Esophagus (tissue), 2 donors: ENCODE measurements around the gene ZBTB18. TPM values are rescaled to one million over a fixed set of nuclear protein-coding genes. Genes with fewer than 3 reads are reported as not detected.

Source experiments
- H3K27ac ChIP-seq, 2 donors: one replicate each; pipeline ENCODE4 v1.5.1; 2013; ENCODE audit warnings: low read depth in 2 of 2, mild to moderate bottlenecking in 2 of 2, inconsistent platforms in 1 of 2, low read length in 1 of 2, moderate library complexity in 1 of 2
- H3K27me3 ChIP-seq, 2 donors: one replicate each; pipeline ENCODE4 v1.6.1; 2013; ENCODE audit warnings: low read length in 2 of 2, control low read depth in 1 of 2, mild to moderate bottlenecking in 1 of 2; ENCODE audit not compliant: insufficient read depth in 2 of 2, control insufficient read depth in 1 of 2
- H3K36me3 ChIP-seq, 2 donors: one replicate each; pipeline ENCODE4 v1.6.1; 2013; ENCODE audit warnings: low read length in 1 of 2; ENCODE audit not compliant: control insufficient read depth in 2 of 2, insufficient read depth in 2 of 2
- H3K4me1 ChIP-seq, 2 donors: one replicate each; pipeline ENCODE4 v1.6.1; 2013; ENCODE audit warnings: low read length in 1 of 2; ENCODE audit not compliant: control insufficient read depth in 2 of 2, insufficient read depth in 2 of 2
- H3K4me3 ChIP-seq, 2 donors: one replicate each; pipeline ENCODE4 v1.5.1; 2013; ENCODE audit warnings: low read length in 2 of 2, mild to moderate bottlenecking in 2 of 2, low read depth in 1 of 2, moderate library complexity in 1 of 2
- H3K9me3 ChIP-seq, 2 donors: one replicate each; pipeline ENCODE4 v1.6.1; 2013; ENCODE audit warnings: mild to moderate bottlenecking in 2 of 2, low read depth in 1 of 2, low read length in 1 of 2, moderate library complexity in 1 of 2; ENCODE audit not compliant: control insufficient read depth in 2 of 2, insufficient read depth in 1 of 2
- WGBS, 2 donors: extraction: QIAGEN DNeasy Blood & Tissue Kit; methylation state at CpG; one replicate each; pipeline ENCODE4 v1.1.7; 2013; 5-methylcytosine and 5-hydroxymethylcytosine counted together
- polyA plus RNA-seq, 2 donors: library from polyadenylated mRNA; stranded (reverse); fragments of 200-250 nt; gene quantifications; one replicate each; pipeline ENCODE4 v1.2.3, GENCODE V29; 2013
- donor health status: healthy with polysubstance abuse.
- donor health status: Bipolar disorder and iron deficiency.

The ZBTB18 gene
- polyA plus RNA-seq, 2 donors: 3.0 to 3.5 TPM

DNA sequence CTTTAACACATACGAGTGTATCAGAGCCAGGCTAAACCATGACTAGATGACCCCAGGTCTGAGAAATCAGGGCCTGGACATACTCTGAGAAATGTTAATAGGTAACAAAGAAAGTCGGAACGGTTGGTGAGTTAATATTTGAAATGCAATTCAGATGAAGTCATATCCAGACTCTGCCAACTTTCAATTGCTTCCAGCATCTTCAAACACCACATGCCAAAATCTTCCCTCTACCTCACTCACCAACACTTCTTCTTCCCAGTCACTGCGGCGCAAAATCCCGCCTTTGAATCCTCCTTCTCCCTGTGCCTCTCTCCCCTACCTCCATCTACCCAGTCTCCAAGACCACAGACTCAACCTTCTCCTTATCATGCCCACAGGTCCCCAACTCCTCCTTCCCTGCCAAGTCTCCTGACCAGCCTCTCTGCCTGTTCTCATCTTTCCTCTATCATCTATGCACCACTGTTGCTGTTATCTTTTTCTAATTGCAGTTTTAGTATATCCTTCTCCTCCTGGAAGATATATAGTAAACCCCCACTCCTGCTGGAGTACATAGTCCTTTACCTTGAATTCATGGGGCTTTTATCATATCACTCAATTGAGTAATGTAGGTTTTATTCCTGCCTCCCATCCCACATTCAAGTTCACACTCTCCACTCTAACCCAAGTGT is 41.3 kb downstream of the ZBTB18 start:
- 32 to 45% methylated on average over 6 of the region's 6 CpGs for WGBS, 2 donors
- H3K4me1 ChIP-seq: no peaks in the 10 kb centered on the region
- peaks cover 0 to 4% of the 10 kb centered on the region in 2 donors for H3K9me3 ChIP-seq
- H3K4me3 ChIP-seq: no peak overlapping the region
- H3K36me3 ChIP-seq: no peaks in the 10 kb centered on the region
- no peak overlapping the region for H3K27ac ChIP-seq
- H3K27me3 ChIP-seq: no peaks in the 10 kb centered on the region

DNA sequence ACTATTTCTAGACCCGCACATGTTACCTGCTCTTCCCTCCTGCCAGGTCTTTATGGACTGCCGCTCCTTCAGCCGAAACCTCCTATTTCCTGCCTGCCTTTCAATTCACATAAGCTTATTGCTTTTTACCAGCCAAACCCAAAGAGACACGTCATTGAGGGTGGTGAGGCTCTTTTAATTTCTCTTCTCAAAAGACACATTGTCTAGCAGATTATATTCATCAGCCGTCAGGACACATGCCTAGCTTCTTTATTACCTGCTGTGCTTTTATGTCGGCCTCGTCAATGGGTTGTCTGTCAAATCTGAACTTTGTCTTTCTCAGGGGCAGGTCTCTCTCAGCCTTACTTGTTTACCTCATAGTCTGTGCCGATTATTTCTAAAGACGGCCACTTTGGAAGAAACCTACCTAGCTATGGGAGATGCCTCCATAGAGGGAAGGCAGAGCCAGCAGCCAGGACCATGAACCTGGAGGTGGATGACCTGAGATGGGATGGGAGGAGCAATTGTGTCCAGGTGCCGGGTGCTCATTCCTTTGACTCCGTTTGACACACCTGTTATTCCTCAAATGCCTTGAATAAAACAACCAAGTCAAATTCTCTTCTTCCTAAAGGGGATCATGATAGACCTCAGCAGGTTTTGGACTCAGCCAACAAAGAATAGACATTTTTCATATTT is 42.0 kb downstream of the ZBTB18 start:
- no peaks in the 10 kb centered on the region for H3K36me3 ChIP-seq
- no peak overlapping the region for H3K27ac ChIP-seq
- 78 to 80% methylated on average over 11 of the region's 11 CpGs for WGBS, 2 donors
- no peak overlapping the region for H3K4me3 ChIP-seq
- H3K9me3 ChIP-seq: peaks cover 0 to 4% of the 10 kb centered on the region in 2 donors
- no peaks in the 10 kb centered on the region for H3K4me1 ChIP-seq
- H3K27me3 ChIP-seq: no peaks in the 10 kb centered on the region

DNA sequence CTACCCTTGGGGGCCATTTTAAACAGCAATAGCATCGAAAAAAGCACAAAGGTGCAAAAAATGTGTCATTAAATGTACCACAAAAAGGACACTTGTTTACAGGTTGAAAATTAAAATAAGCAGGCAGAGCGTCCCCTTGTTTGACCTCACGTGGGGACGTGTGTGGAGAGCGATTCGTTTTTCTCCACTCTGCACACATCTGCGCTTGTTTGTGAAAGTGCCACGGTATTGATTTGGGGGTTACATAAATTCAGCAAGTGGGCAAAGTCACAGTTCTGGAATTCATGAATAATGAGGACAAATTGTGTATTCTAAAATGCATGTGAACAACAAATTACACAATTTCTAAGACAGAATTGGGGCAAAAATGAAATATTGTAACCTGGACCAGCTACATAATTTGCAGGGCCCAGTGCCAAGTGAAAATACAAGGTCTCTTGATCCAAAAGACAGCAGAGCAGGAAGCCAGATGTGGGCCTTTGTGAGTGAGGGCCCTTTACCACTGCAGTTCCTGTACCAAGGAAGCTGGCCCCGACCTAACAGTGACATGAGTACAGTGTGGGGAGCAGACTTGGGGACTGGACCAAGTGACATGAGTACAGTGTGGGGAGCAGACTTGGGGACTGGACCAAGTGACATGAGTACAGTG is 43.9 kb downstream of the ZBTB18 start:
- 85 to 89% methylated on average over 9 of the region's 9 CpGs for WGBS, 2 donors
- no peaks in the 10 kb centered on the region for H3K36me3 ChIP-seq
- no peaks in the 10 kb centered on the region for H3K4me1 ChIP-seq
- no peaks in the 10 kb centered on the region for H3K9me3 ChIP-seq
- H3K27ac ChIP-seq: no peak overlapping the region
- no peak overlapping the region for H3K4me3 ChIP-seq
- no peaks in the 10 kb centered on the region for H3K27me3 ChIP-seq

GRCh38 chr1:244095529-244095911 is 44.4 kb downstream of the ZBTB18 start:
- no peak overlapping the region for H3K27ac ChIP-seq
- H3K27me3 ChIP-seq: no peaks in the 10 kb centered on the region
- H3K4me1 ChIP-seq: no peaks in the 10 kb centered on the region
- H3K36me3 ChIP-seq: no peaks in the 10 kb centered on the region
- H3K9me3 ChIP-seq: no peaks in the 10 kb centered on the region
- 87% methylated on average over 4 of the region's 4 CpGs for WGBS, 2 donors
- no peak overlapping the region for H3K4me3 ChIP-seq

GRCh38 chr1:244096066-244096610 is 45.1 kb downstream of the ZBTB18 start:
- H3K36me3 ChIP-seq: no peaks in the 10 kb centered on the region
- H3K27me3 ChIP-seq: no peaks in the 10 kb centered on the region
- H3K4me3 ChIP-seq: no peak overlapping the region
- 90 to 93% methylated on average over 13 of the region's 13 CpGs for WGBS, 2 donors
- H3K4me1 ChIP-seq: no peaks in the 10 kb centered on the region
- no peak overlapping the region for H3K27ac ChIP-seq
- no peaks in the 10 kb centered on the region for H3K9me3 ChIP-seq

- H3K4me1 ChIP-seq: no peaks in the 10 kb centered on the region
- 87 to 92% methylated on average over 9 of the region's 9 CpGs for WGBS, 2 donors
These were observed 45.6 kb downstream of the ZBTB18 start for GRCh38 chr1:244096691-244097090.

DNA sequence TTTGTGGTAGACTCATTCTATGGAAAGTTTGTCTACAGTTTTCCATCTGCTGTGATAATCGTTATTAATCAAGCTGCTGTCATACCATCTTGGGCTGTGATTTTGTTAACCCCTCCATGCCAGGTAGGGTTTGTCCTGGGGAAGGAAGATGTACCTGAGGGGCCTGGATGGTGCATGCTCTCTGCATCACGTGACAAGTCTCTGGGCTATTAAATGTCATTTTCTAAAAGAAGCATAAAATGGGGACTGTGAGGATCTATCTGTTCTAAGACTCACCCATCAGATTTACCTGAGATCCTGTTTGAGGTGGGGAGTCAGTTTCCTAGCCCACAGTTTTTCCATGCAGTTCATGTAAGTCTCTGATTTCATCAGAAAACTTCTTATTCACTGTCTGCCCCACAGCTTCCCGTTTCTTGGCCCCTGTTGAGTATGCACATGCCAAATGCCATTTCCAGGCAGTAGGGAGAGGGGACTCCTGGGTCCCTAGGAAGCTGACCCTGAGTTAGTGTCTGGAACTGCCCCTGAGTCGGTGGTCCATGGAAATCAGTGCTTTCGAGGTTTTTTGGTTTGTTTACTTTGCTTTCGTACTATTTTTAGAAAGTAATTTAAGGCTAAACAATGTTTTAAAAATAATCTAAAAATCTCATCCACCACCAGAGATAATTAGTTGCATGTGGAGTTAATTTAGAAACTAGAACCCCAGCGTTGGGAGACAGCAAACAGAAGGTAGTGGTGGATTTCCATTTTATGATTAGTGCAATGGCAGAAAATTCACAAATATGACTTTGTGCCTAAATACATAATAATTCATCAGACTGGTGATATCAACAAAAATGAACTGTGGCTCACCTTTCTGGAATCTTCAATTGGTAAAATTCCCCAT is 46.7 kb downstream of the ZBTB18 start:
- Histone ChIP-seq H3K9me3 (no peaks in the 10 kb centered on the region), H3K4me3 (no peak overlapping the region), H3K36me3 (no peaks in the 10 kb centered on the region), H3K4me1 (no peaks in the 10 kb centered on the region), H3K27ac (no peak overlapping the region), H3K27me3 (no peaks in the 10 kb centered on the region)
- 51 to 52% methylated on average over 7 of the region's 7 CpGs for WGBS, 2 donors

More at GRCh38 chr1:244096691-244097090, 45.6 kb downstream of the ZBTB18 start:
- H3K9me3 ChIP-seq: no peaks in the 10 kb centered on the region
- H3K36me3 ChIP-seq: no peaks in the 10 kb centered on the region
- no peaks in the 10 kb centered on the region for H3K27me3 ChIP-seq
- no peak overlapping the region for H3K27ac ChIP-seq
- no peak overlapping the region for H3K4me3 ChIP-seq

DNA sequence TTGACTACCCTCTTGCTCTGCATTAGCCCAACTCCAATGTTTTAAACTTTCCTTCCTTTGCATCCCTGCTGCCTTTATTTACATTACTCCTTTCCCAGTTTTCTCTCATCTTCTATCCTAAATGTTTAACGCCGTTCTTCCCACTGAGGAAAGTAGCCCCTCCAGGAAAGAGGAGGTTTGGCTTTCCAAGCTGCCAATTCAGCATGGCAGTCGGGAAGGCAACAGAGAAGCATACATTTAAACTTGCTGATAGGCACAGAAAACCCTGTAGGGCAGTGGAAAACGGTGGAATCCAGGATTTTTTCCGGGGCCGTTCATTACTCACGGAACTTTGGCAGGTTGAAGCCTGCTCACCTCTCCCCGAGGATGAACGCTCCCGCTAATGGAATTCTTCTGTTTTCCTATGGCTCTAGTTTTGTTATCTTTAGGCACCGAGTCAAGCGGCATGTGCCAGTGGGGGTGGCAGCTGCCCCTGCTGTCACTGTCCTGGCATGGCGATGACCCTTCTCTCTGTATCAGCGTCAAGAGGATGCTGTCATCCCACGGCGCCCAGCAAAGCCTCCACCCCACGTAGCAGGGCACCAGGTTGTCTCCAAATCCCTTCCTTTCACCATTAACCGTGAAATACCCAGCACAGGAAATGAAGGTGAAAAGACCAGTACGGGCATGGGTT is 48.3 kb downstream of the ZBTB18 start:
- 65 to 70% methylated on average over 19 of the region's 19 CpGs for WGBS, 2 donors
- Histone ChIP-seq H3K4me3 (no peak overlapping the region), H3K27ac (no peak overlapping the region), H3K36me3 (no peaks in the 10 kb centered on the region), H3K9me3 (no peaks in the 10 kb centered on the region), H3K27me3 (no peaks in the 10 kb centered on the region), H3K4me1 (no peaks in the 10 kb centered on the region)

DNA sequence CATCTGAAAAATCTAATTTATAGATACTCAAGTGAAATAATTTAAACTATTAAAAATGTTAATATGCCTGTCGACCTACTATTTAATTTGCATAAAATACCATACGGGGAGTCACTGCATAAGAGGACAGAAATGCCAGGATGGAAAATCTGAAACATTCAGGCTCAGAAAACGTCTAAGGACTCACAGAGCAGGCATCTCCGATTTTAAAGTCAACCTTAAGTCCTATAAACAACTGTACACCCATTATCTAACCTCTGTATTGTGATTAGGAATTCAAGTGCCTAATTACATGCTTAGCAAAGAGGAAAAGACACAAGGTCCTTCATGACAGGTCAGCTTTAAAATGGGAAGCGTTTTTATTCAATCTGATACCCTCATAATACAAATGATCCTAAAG is 49.2 kb downstream of the ZBTB18 start:
- Histone ChIP-seq H3K27ac (no peak overlapping the region), H3K36me3 (no peaks in the 10 kb centered on the region), H3K4me1 (no peaks in the 10 kb centered on the region), H3K9me3 (no peaks in the 10 kb centered on the region), H3K27me3 (no peaks in the 10 kb centered on the region), H3K4me3 (no peak overlapping the region)
- WGBS, 2 donors: 61 to 63% methylated on average over 5 of the region's 5 CpGs
